Right hindlimb (tissue), 1 donor: ENCODE results near the gene KRT82.
"Not testable (repeated sequence)": the region's sequence is repeated elsewhere in the genome, so short reads cannot be mapped to it uniquely, and the experiment has no call there.

Experiments used
- DNase-seq: peaks from one replicate; pipeline ENCODE4 v3.0.0-alpha.2; 2018

The KRT82 gene

GRCh38 chr12:52358575-52359350, 47.4 kb downstream of the KRT82 start:
- DNase-seq = peak; percentile 11

GRCh38 chr12:52356762-52357580, 49.2 kb downstream of the KRT82 start:
- no peak for DNase-seq

GRCh38 chr12:52356031-52356761, 49.9 kb downstream of the KRT82 start:
- no peak for DNase-seq

GRCh38 chr12:52355176-52355575, 51.0 kb downstream of the KRT82 start:
- DNase-seq = no peak

GRCh38 chr12:52354200-52354599, 51.9 kb downstream of the KRT82 start:
- DNase-seq = no peak

GRCh38 chr12:52353766-52354165, 52.4 kb downstream of the KRT82 start:
- DNase-seq = no peak

GRCh38 chr12:52352951-52353350, 53.2 kb downstream of the KRT82 start:
- DNase-seq = no peak

- peak; percentile 43 for DNase-seq
Measured at GRCh38 chr12:52351196-52352059, 54.7 kb downstream of the KRT82 start.

- DNase-seq = no peak
Measured at GRCh38 chr12:52350786-52351185, 55.3 kb downstream of the KRT82 start.

GRCh38 chr12:52350021-52350620, 56.0 kb downstream of the KRT82 start:
- no peak for DNase-seq

GRCh38 chr12:52349196-52349595, 56.9 kb downstream of the KRT82 start:
- no peak for DNase-seq

GRCh38 chr12:52347551-52348510, 58.3 kb downstream of the KRT82 start:
- peak; percentile 57 for DNase-seq

GRCh38 chr12:52347016-52347415, 59.1 kb downstream of the KRT82 start:
- DNase-seq = no peak

- DNase-seq = no peak
Measured at GRCh38 chr12:52346593-52346992, 59.5 kb downstream of the KRT82 start.

GRCh38 chr12:52345041-52345440, 61.1 kb downstream of the KRT82 start:
- not testable (repeated sequence) for DNase-seq

- no peak for DNase-seq
Measured at GRCh38 chr12:52344111-52344510, 62.0 kb downstream of the KRT82 start.
